ENCODE results near the gene LRRIQ1. TPM values are rescaled to one million over a fixed set of nuclear protein-coding genes. Genes with fewer than 3 reads are reported as not detected.

The LRRIQ1 gene
- total RNA-seq, 4 donors from 2014 or later = not detected

DNA sequence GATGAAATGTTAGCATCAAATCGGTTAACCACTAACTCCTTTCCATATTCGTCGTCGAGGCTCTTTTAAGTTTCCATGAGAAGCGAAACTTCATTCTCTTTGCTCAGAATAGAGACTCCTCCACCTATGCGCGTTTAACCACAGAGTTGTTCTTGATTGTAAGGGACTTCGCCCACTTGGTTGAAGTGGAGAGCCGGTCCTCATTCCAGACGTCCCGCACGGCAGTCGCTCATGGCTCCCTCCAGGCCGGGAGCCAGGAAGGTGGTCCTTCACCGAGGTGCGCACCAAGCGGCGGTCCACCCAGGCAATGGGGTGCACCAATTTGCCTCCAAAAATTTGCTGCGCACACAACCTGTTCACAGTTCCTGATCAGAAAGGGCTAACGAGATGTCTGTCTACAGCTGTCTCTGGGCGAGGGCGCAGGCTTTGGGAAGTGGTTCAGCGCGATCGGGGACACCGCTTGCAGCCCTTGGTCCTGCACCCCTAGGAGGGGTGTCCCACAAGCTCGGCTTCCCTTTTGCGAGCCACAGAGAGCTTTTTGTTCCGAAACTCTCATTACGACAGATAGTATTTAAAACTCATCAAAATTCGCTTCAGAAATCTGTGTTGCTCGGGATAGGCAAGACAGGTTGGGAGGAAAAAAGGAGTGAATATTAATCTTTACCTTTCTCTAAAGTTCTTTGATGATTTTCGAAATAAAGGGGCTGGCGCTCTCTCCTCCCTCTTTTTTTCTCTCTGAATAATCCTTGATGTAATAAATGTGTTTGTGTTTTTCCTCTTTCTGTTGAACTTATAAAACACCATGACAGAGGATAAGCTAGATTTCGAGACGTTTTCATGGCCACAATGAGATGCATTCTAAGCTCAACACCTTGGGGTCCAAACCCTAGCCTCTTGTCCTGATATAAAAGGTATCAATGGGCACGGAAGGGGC is 237.5 kb downstream of the LRRIQ1 start:
- H3K4me3 ChIP-seq = peak overlapping the region in 1 of 4 donors; percentile 18
- intact Hi-C loops (cut with DNase I; ENCODE audit: low total_unique reads) (no loop called here), in situ Hi-C loops (cut with MboI; ENCODE audit: low sequenced_read_pairs in 4 of 4) (no loop called here)
- no peak for ATAC-seq
- no peak for DNase-seq
- H3K36me3 ChIP-seq = no peaks in the 10 kb centered on the region
- peaks cover 29 to 45% (median 35%) of the 10 kb centered on the region in 3 donors for H3K27me3 ChIP-seq
- H3K4me1 ChIP-seq = no peaks in the 10 kb centered on the region
- H3K9me3 ChIP-seq = no peaks in the 10 kb centered on the region
- H3K27ac ChIP-seq = no peak overlapping the region
- no peak for TF ChIP-seq POLR2A (IDR thresholded peaks at IDR 0.05)
- TF ChIP-seq, protein P1, sequence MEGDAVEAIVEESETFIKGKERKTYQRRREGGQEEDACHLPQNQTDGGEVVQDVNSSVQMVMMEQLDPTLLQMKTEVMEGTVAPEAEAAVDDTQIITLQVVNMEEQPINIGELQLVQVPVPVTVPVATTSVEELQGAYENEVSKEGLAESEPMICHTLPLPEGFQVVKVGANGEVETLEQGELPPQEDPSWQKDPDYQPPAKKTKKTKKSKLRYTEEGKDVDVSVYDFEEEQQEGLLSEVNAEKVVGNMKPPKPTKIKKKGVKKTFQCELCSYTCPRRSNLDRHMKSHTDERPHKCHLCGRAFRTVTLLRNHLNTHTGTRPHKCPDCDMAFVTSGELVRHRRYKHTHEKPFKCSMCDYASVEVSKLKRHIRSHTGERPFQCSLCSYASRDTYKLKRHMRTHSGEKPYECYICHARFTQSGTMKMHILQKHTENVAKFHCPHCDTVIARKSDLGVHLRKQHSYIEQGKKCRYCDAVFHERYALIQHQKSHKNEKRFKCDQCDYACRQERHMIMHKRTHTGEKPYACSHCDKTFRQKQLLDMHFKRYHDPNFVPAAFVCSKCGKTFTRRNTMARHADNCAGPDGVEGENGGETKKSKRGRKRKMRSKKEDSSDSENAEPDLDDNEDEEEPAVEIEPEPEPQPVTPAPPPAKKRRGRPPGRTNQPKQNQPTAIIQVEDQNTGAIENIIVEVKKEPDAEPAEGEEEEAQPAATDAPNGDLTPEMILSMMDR (IDR thresholded peaks at IDR 0.05 in 4 of 5, conservative IDR thresholded peaks at IDR 0.05 in 1 of 5) = no peak

DNA sequence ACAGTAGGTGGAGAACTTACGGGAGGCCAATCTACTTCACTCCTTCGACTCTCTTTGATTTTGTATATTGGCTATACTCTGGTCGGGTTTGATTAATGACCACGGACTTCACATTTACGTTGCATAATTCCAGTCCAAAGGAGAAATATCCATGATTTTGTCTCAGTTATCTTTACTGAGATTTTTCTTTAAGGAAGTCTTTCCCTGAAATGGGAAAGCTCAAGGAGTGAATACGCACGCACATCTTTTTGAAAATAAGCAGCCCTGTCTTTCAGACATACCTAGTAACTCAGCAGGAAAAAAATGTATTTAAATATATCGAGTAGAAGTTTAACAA is 238.1 kb downstream of the LRRIQ1 start:
- TF ChIP-seq, protein P1 (IDR thresholded peaks at IDR 0.05 in 4 of 5, conservative IDR thresholded peaks at IDR 0.05 in 1 of 5) = no peak
- TF ChIP-seq POLR2A (IDR thresholded peaks at IDR 0.05) = no peak
- in situ Hi-C loops (cut with MboI; ENCODE audit: low sequenced_read_pairs in 4 of 4) = no loop called here

DNA sequence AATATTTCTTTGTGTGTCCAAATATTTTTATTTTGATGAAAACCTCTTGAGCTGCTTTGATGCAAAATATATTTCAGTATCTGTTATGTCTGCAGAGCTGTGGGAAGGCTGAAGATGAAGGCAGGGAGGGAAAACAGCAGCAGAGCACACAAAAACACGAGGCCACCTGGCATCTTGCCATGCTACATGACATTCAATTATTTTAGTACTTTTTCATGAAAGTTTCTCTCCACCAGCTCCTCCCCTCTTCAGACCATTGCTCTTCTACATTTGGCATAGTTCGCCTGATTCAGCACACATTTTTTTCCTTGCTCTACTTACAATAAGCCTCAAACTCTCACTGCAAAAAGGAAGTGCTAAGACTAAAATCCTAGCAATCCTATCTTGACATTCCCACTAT is 239.2 kb downstream of the LRRIQ1 start:
- DNase-seq (no peak), ATAC-seq (no peak)
- Histone ChIP-seq H3K9me3 (no peaks in the 10 kb centered on the region), H3K36me3 (no peaks in the 10 kb centered on the region), H3K27ac (no peak overlapping the region), H3K27me3 (peaks cover 47 to 59% (median 51%) of the 10 kb centered on the region in 3 donors), H3K4me3 (no peak overlapping the region), H3K4me1 (peaks cover 4 to 6% of the 10 kb centered on the region in 2 donors)
- in situ Hi-C loops (cut with MboI; ENCODE audit: low sequenced_read_pairs in 4 of 4) = no loop called here
- TF ChIP-seq, protein P1 (IDR thresholded peaks at IDR 0.05 in 4 of 5, conservative IDR thresholded peaks at IDR 0.05 in 1 of 5) = no peak
- intact Hi-C loops (cut with DNase I; ENCODE audit: low total_unique reads) = no loop called here

More for the DNA sequence above, 238.1 kb downstream of the LRRIQ1 start:
- Histone ChIP-seq H3K36me3 (no peaks in the 10 kb centered on the region), H3K27me3 (peaks cover 36 to 49% (median 42%) of the 10 kb centered on the region in 3 donors), H3K9me3 (no peaks in the 10 kb centered on the region), H3K4me3 (no peak overlapping the region), H3K4me1 (no peaks in the 10 kb centered on the region), H3K27ac (no peak overlapping the region)
- no peak for ATAC-seq
- intact Hi-C loops (cut with DNase I; ENCODE audit: low total_unique reads) = no loop called here
- DNase-seq = no peak

DNA sequence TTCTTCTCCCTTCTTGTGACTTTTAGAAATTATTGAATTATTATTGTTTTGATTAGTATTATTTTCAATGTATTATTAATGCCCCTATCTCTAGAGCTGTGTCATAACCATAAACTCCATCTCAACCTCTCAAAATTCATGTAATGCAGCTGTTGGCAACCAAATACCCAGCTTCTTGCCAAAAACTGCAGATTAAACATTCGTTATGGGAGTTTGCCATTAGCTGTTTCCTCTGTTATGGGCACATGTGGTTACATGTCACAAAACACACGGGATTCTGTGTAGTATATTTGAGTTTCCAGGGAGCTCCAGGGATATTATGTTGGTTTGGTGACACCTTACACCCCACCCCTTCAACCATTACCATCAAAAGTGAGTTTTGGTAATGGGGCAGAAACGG is 241.0 kb downstream of the LRRIQ1 start:
- Histone ChIP-seq H3K4me3 (no peak overlapping the region), H3K9me3 (no peaks in the 10 kb centered on the region), H3K4me1 (peaks cover 13 to 15% of the 10 kb centered on the region in 2 donors), H3K36me3 (no peaks in the 10 kb centered on the region), H3K27me3 (peaks cover 65 to 77% (median 69%) of the 10 kb centered on the region in 3 donors), H3K27ac (no peak overlapping the region)
- in situ Hi-C loops (cut with MboI; ENCODE audit: low sequenced_read_pairs in 4 of 4) (no loop called here), intact Hi-C loops (cut with DNase I; ENCODE audit: low total_unique reads) (no loop called here)
- no peak for DNase-seq
- TF ChIP-seq, protein P1 (IDR thresholded peaks at IDR 0.05 in 4 of 5, conservative IDR thresholded peaks at IDR 0.05 in 1 of 5) = no peak
- no peak for TF ChIP-seq POLR2A (IDR thresholded peaks at IDR 0.05)
- ATAC-seq = no peak
